ENCODE results near the gene BOK. TPM values are rescaled to one million over a fixed set of nuclear protein-coding genes. Genes with fewer than 3 reads are reported as not detected.

BOK gene
- total RNA-seq, 1 experiment from 2014 or later = 33.9 TPM

DNA sequence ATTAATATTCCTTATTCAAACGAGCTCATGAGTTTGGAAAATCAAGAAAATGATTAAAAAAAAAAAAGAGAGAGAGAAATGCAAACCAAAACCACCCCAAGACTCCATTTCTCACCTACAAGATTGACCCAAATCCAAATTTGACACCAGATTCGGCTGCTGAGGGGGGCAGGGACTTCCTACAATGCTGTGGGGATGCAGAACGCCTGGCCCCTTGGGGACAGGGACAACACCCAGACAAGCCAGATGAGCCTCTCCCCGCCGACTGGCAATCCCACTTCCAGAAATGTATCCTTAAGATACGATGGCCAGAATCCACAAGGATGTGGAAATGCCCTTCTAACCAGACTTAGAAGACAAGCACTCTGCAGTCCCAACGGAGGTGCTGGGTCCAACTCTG lies 20.7 kb downstream of the BOK start:
- no peak overlapping the region for H3K23ac ChIP-seq (ENCODE audit: insufficient read length, low read depth, low read length)
- H2BK20ac ChIP-seq (ENCODE audit: low read depth, low read length, poor library complexity, severe bottlenecking) = no peak overlapping the region
- no peak for DNase-seq
- Mint-ChIP-seq H3K27me3 (ENCODE audit: low read depth) (no peaks in the 10 kb centered on the region; the same call in 1 of the 2 replicates), H3K4me3 (no peak overlapping the region), H3K9me3 (peaks cover 23 to 25% of the 10 kb centered on the region in 2 experiments), H3K4me1 (peaks cover 11 to 14% of the 10 kb centered on the region in 2 experiments), H3K36me3 (ENCODE audit: insufficient read depth in 1 of 3, low read depth in 3 of 3) (peaks cover 42 to 49% (median 44%) of the 10 kb centered on the region in 3 experiments), H3K27ac (no peak overlapping the region)
- no peaks in the 10 kb centered on the region for H3K79me2 ChIP-seq (ENCODE audit: insufficient read depth, low read length)
- H3K4me1 ChIP-seq (ENCODE audit: insufficient read depth, low read length) = no peaks in the 10 kb centered on the region; the same call in 1 of the 2 replicates
- H3K9ac ChIP-seq (ENCODE audit: extremely low read depth, insufficient read length, low read length) = no peak overlapping the region
- no peak for TF ChIP-seq CTCF (conservative IDR thresholded peaks at IDR 0.05)
- no peaks in the 10 kb centered on the region for H3K27me3 ChIP-seq (ENCODE audit: insufficient read depth, low read length)
- no CpG with 5 or more reads among the region's 7 CpGs for WGBS (ENCODE audit: extremely low coverage, insufficient read length, low lambda C conversion rate)
- no peak overlapping the region for H4K91ac ChIP-seq (ENCODE audit: insufficient read length, low read depth, low read length)
- H2AK5ac ChIP-seq (ENCODE audit: insufficient read length, low read length) = no peak overlapping the region
- peaks cover 8% of the 10 kb centered on the region for H3K9me3 ChIP-seq (ENCODE audit: control insufficient read depth, low read depth, low read length)
- H4K20me1 ChIP-seq (ENCODE audit: control insufficient read depth, insufficient read depth, insufficient read length) = peaks cover 3% of the 10 kb centered on the region
- no peak overlapping the region for H4K5ac ChIP-seq (ENCODE audit: insufficient read length, low read depth, low read length)
- no peak overlapping the region for H3K4me2 ChIP-seq (ENCODE audit: insufficient read depth, insufficient read length, low read length)
- H3K23me2 ChIP-seq (ENCODE audit: insufficient read length, low read depth, low read length, poor library complexity, severe bottlenecking) = no peaks in the 10 kb centered on the region
- H3K18ac ChIP-seq (ENCODE audit: insufficient read length, low read depth, low read length) = no peak overlapping the region
- H3K79me1 ChIP-seq (ENCODE audit: insufficient read depth, low read depth, low read length, poor library complexity, severe bottlenecking) = no peaks in the 10 kb centered on the region
- H3T11ph ChIP-seq (ENCODE audit: low read length) = no peak overlapping the region
- no peak overlapping the region for H2BK5ac ChIP-seq (ENCODE audit: insufficient read length, low read length)
- no peak overlapping the region for H3K14ac ChIP-seq (ENCODE audit: insufficient read depth, low read length)
- H2BK120ac ChIP-seq (ENCODE audit: low read depth, low read length, poor library complexity, severe bottlenecking) = no peak overlapping the region
- no peak overlapping the region for H2AFZ ChIP-seq (ENCODE audit: low read length)
- H3K27ac ChIP-seq (ENCODE audit: insufficient read length, low read depth, low read length) = no peak overlapping the region
- H3K4ac ChIP-seq (ENCODE audit: low read depth, low read length) = no peak overlapping the region
- no peak overlapping the region for H2BK12ac ChIP-seq (ENCODE audit: insufficient read length, low read depth, low read length)
- H2BK15ac ChIP-seq (ENCODE audit: low read depth, low read length) = no peak overlapping the region
- no peak overlapping the region for H4K8ac ChIP-seq (replicated peaks; ENCODE audit: insufficient read length, low read depth, low read length)
- no peak overlapping the region for H3K56ac ChIP-seq (ENCODE audit: insufficient read length, low read depth, low read length)
